Osteoblast (primary cell): Measurements from ENCODE around the gene SHROOM3. TPM values are rescaled to one million over a fixed set of nuclear protein-coding genes. Genes with fewer than 3 reads are reported as not detected.

Experiments
- DNase-seq: peaks from one replicate; pipeline ENCODE4 v3.0.0; 2011; ENCODE audit warnings: low spot score, mixed read lengths; ENCODE audit not compliant: insufficient read length; ENCODE audit errors: missing footprints
- H2AFZ ChIP-seq: 2 replicates; pipeline ENCODE4 v1.6.0; 2011; ENCODE audit warnings: mild to moderate bottlenecking, low read length
- H3K27ac ChIP-seq: 2 replicates; pipeline ENCODE4 v1.5.1; 2011; ENCODE audit warnings: mild to moderate bottlenecking, low read depth, low read length, moderate library complexity
- H3K27me3 ChIP-seq: 2 replicates; pipeline ENCODE4 v1.6.0; 2012; ENCODE audit warnings: mild to moderate bottlenecking, control low read depth, inconsistent platforms, low read length, moderate library complexity; ENCODE audit not compliant: insufficient read depth
- H3K36me3 ChIP-seq: 2 replicates; pipeline ENCODE4 v1.5.1; 2011; ENCODE audit warnings: mild to moderate bottlenecking, low read length, control low read depth, moderate library complexity; ENCODE audit not compliant: insufficient read depth
- H3K4me1 ChIP-seq: 2 replicates; pipeline ENCODE4 v1.5.1; 2011; ENCODE audit warnings: mild to moderate bottlenecking, low read length, control low read depth, moderate library complexity; ENCODE audit not compliant: insufficient read depth
- H3K4me2 ChIP-seq: 2 replicates; pipeline ENCODE4 v1.6.0; 2011; ENCODE audit warnings: mild to moderate bottlenecking, low read length; ENCODE audit not compliant: insufficient read depth
- H3K4me3 ChIP-seq: fragments of 200-600 bp; sonication (generic); 3 replicates; pipeline ENCODE4 v1.5.1; 2012; ENCODE audit warnings: mild to moderate bottlenecking, low read length, inconsistent platforms; ENCODE audit not compliant: insufficient read depth
- H3K79me2 ChIP-seq: 2 replicates; pipeline ENCODE4 v1.6.0; 2012; ENCODE audit warnings: mild to moderate bottlenecking, low read length, control low read depth, inconsistent platforms; ENCODE audit not compliant: insufficient read depth
- H3K9me3 ChIP-seq: 2 replicates; pipeline ENCODE4 v1.5.1; 2011; ENCODE audit warnings: low read depth, low read length, control low read depth
- H4K20me1 ChIP-seq: 2 replicates; pipeline ENCODE4 v1.6.0; 2012; ENCODE audit warnings: mild to moderate bottlenecking, low read length, control low read depth; ENCODE audit not compliant: insufficient read depth
- CTCF ChIP-seq: IDR thresholded peaks from 2 replicates; pipeline ENCODE4 v1.5.1; 2011; ENCODE audit warnings: mild to moderate bottlenecking, low read depth, low read length, moderate library complexity; ENCODE audit errors: extremely low read depth
- total RNA-seq: library from RNA; depleted of rRNA; stranded (reverse); fragments of >200 nt; gene quantifications from 2 replicates; pipeline ENCODE4 v1.2.3, GENCODE V29; 2012

SHROOM3 gene
- 9.4 and 9.8 TPM in 2 replicates for total RNA-seq

GRCh38 chr4:76434901-76435527 lies at the start of gene SHROOM3:
Gene SHROOM3 (plus strand): TSS chr4:76435229. CDS start chr4:76436053, 824 bp downstream.
- TF ChIP-seq CTCF: no peak
- DNase-seq: no peak
- Histone ChIP-seq H3K9me3 (no peaks in the 10 kb centered on the region), H3K27ac (no peak within 1 kb of the TSS), H2AFZ (peak within 1 kb of the TSS; percentile 53), H3K27me3 (peaks cover 54% of the 10 kb centered on the region), H3K36me3 (no peaks in the 10 kb centered on the region), H3K4me3 (peak within 1 kb of the TSS; percentile 49), H3K4me1 (no peaks in the 10 kb centered on the region), H3K4me2 (peak within 1 kb of the TSS; percentile 77), H3K79me2 (no peaks in the 10 kb centered on the region), H4K20me1 (no peaks in the 10 kb centered on the region)

- no peak overlapping the region for H3K27ac ChIP-seq
- peaks cover 15% of the 10 kb centered on the region for H3K27me3 ChIP-seq
Measured at GRCh38 chr4:76385974-76386373, 49.1 kb upstream of the SHROOM3 start.

GRCh38 chr4:76386566-76387305 lies 48.3 kb upstream of the SHROOM3 start:
- Histone ChIP-seq H3K27ac (no peak overlapping the region), H3K4me3 (no peak overlapping the region), H3K4me1 (no peaks in the 10 kb centered on the region), H3K9me3 (peaks cover 3% of the 10 kb centered on the region), H4K20me1 (no peaks in the 10 kb centered on the region), H3K36me3 (no peaks in the 10 kb centered on the region), H3K27me3 (peaks cover 16% of the 10 kb centered on the region), H3K4me2 (no peak overlapping the region), H3K79me2 (no peaks in the 10 kb centered on the region), H2AFZ (no peak overlapping the region)
- no peak for TF ChIP-seq CTCF
- DNase-seq: no peak

More at GRCh38 chr4:76385974-76386373, 49.1 kb upstream of the SHROOM3 start:
- no peak overlapping the region for H3K4me3 ChIP-seq
- H3K36me3 ChIP-seq: no peaks in the 10 kb centered on the region
- DNase-seq: no peak
- no peak overlapping the region for H3K4me2 ChIP-seq
- no peak overlapping the region for H2AFZ ChIP-seq
- peaks cover 3% of the 10 kb centered on the region for H3K9me3 ChIP-seq
- H3K79me2 ChIP-seq: no peaks in the 10 kb centered on the region
- no peaks in the 10 kb centered on the region for H3K4me1 ChIP-seq
- no peak for TF ChIP-seq CTCF
- no peaks in the 10 kb centered on the region for H4K20me1 ChIP-seq
